IMR-90 (cell line): ENCODE results near the gene CTNNA1. TPM values are rescaled to one million over a fixed set of nuclear protein-coding genes. Genes with fewer than 3 reads are reported as not detected.

Source experiments
- ATAC-seq: fragments of 200-7000 bp; cut with Tn5 transposase; 2 replicates; pipeline ENCODE4 v1.9.1; 2020; ENCODE audit warnings: low read depth, mild to moderate bottlenecking, moderate library complexity
- BruUV-seq: library from RNA; stranded (reverse); fragments of 400-500 nt; replicated peaks from 2 replicates; lab custom pipeline; 2021; lab: Mats Ljungman, UMichigan
- CTCF ChIA-PET: fragments of 300-600 bp; formaldehyde crosslinking; extraction: SDS; loops from one replicate; lab custom pipeline; 2021; ENCODE audit warnings: antibody characterized with exemption; lab: Yijun Ruan, JAX
- POLR2A ChIA-PET: fragments of 300-600 bp; sonication (Branson Sonifier 250); formaldehyde crosslinking; loops from one replicate; lab custom pipeline; 2022; ENCODE audit warnings: antibody characterized with exemption; ENCODE audit not compliant: unreplicated experiment; lab: Charles Lee
- DNase-seq: peaks from one replicate; pipeline ENCODE4 v3.0.0; 2013
- H2AFZ ChIP-seq: replicated peaks from 2 replicates; pipeline ENCODE3; 2013; ENCODE audit warnings: low read length, mild to moderate bottlenecking; ENCODE audit not compliant: poor library complexity
- H2AK5ac ChIP-seq: 2 replicates; pipeline ENCODE4 v1.6.1; 2013; ENCODE audit warnings: low read depth, low read length, inconsistent platforms
- H2AK9ac ChIP-seq: replicated peaks from 2 replicates; pipeline ENCODE3; 2013; ENCODE audit warnings: mild to moderate bottlenecking, low read depth, low read length, moderate library complexity; ENCODE audit not compliant: poor library complexity
- H2BK120ac ChIP-seq: 2 replicates; pipeline ENCODE4 v1.6.1; 2013; ENCODE audit warnings: low read depth, low read length, inconsistent platforms
- H2BK15ac ChIP-seq: 3 replicates; pipeline ENCODE4 v1.6.1; 2013; ENCODE audit warnings: low read depth, low read length, inconsistent platforms
- H2BK20ac ChIP-seq: 2 replicates; pipeline ENCODE4 v1.6.1; 2013; ENCODE audit warnings: low read depth, mild to moderate bottlenecking, inconsistent platforms, low read length, moderate library complexity
- H2BK5ac ChIP-seq: 2 replicates; pipeline ENCODE4 v1.6.1; 2013; ENCODE audit warnings: mild to moderate bottlenecking, low read depth, low read length, inconsistent platforms; ENCODE audit not compliant: poor library complexity, severe bottlenecking
- H3K14ac ChIP-seq: replicated peaks from 2 replicates; pipeline ENCODE4 v1.6.1; 2013; ENCODE audit warnings: low read depth, low read length, inconsistent platforms
- H3K18ac ChIP-seq: 2 replicates; pipeline ENCODE4 v1.6.1; 2013; ENCODE audit warnings: low read depth, low read length, control low read depth
- H3K23ac ChIP-seq: 2 replicates; pipeline ENCODE4 v1.6.1; 2013; ENCODE audit warnings: low read depth, low read length, inconsistent platforms
- H3K27ac ChIP-seq: 2 replicates; pipeline ENCODE4 v1.5.1; 2013; ENCODE audit warnings: mild to moderate bottlenecking, control low read depth, low read length; ENCODE audit not compliant: insufficient read depth
- H3K27me3 ChIP-seq: 2 replicates; pipeline ENCODE4 v1.6.1; 2013; ENCODE audit warnings: low read length; ENCODE audit not compliant: control insufficient read depth, insufficient read depth
- H3K36me3 ChIP-seq: 2 replicates; pipeline ENCODE4 v1.6.1; 2013; ENCODE audit warnings: low read length, mixed read lengths; ENCODE audit not compliant: control insufficient read depth, insufficient read depth
- H3K4ac ChIP-seq: 2 replicates; pipeline ENCODE4 v1.6.1; 2013; ENCODE audit warnings: low read depth, low read length, inconsistent platforms
- H3K4me1 ChIP-seq: 2 replicates; pipeline ENCODE4 v1.6.1; 2013; ENCODE audit warnings: low read length, mixed read lengths; ENCODE audit not compliant: control insufficient read depth, insufficient read depth
- H3K4me2 ChIP-seq: 2 replicates; pipeline ENCODE4 v1.6.1; 2013; ENCODE audit warnings: low read depth, mild to moderate bottlenecking, control low read depth, low read length, moderate library complexity
- H3K4me3 ChIP-seq: 2 replicates; pipeline ENCODE4 v1.5.1; 2013; ENCODE audit warnings: low read depth, mild to moderate bottlenecking, control low read depth, low read length, moderate library complexity; ENCODE audit not compliant: insufficient read depth
- H3K56ac ChIP-seq: 2 replicates; pipeline ENCODE4 v1.6.1; 2013; ENCODE audit warnings: low read length, inconsistent platforms; ENCODE audit not compliant: insufficient read depth; ENCODE audit errors: extremely low read depth
- H3K79me1 ChIP-seq, 2 experiments: 2 replicates each; pipeline ENCODE4 v1.6.1; 2013; ENCODE audit warnings: low read length in 2 of 2, inconsistent platforms in 1 of 2, low read depth in 1 of 2
- H3K9ac ChIP-seq: 2 replicates; pipeline ENCODE4 v1.6.1; 2013; ENCODE audit warnings: low read depth, low read length, control low read depth
- H3K9me1 ChIP-seq: 2 replicates; pipeline ENCODE4 v1.6.1; 2013; ENCODE audit warnings: low read length, inconsistent platforms; ENCODE audit not compliant: insufficient read depth
- H3K9me3 ChIP-seq: 2 replicates; pipeline ENCODE4 v1.6.1; 2013; ENCODE audit warnings: low read length; ENCODE audit not compliant: control insufficient read depth, insufficient read depth
- H4K20me1 ChIP-seq: 2 replicates; pipeline ENCODE4 v1.6.1; 2013; ENCODE audit warnings: low read length, inconsistent platforms; ENCODE audit not compliant: insufficient read depth
- H4K5ac ChIP-seq: 2 replicates; pipeline ENCODE4 v1.6.1; 2013; ENCODE audit warnings: mild to moderate bottlenecking, low read depth, low read length, control low read depth
- H4K8ac ChIP-seq, 2 experiments: 2 replicates each; pipeline ENCODE4 v1.6.1; 2013; ENCODE audit warnings: low read depth in 2 of 2, low read length in 2 of 2, control low read depth in 1 of 2, inconsistent platforms in 1 of 2
- H4K91ac ChIP-seq: 2 replicates; pipeline ENCODE4 v1.6.1; 2013; ENCODE audit warnings: low read depth, low read length, inconsistent platforms; ENCODE audit not compliant: insufficient read depth
- BHLHE40 ChIP-seq: fragments of 150-350 bp; IDR thresholded peaks from 2 replicates; pipeline ENCODE4 v1.6.1; 2016; ENCODE audit warnings: mild to moderate bottlenecking, low read depth, low read length
- CHD1 ChIP-seq: IDR thresholded peaks from 2 replicates; pipeline ENCODE4 v1.6.1; 2012; ENCODE audit warnings: low read depth, low read length, improper control_type of control experiment
- CTCF ChIP-seq: conservative IDR thresholded peaks from 2 replicates; pipeline ENCODE4 v1.5.1; 2012; ENCODE audit warnings: mild to moderate bottlenecking, low read depth, low read length, improper control_type of control experiment
- ELK1 ChIP-seq: fragments of 150-350 bp; IDR thresholded peaks from 2 replicates; pipeline ENCODE4 v1.6.1; 2016; ENCODE audit warnings: low read depth, mild to moderate bottlenecking, low read length, moderate library complexity, borderline replicate concordance
- FOS ChIP-seq: fragments of 150-350 bp; IDR thresholded peaks from 2 replicates; pipeline ENCODE4 v1.6.1; 2016; ENCODE audit warnings: low read depth, low read length
- MAFK ChIP-seq: IDR thresholded peaks from 2 replicates; pipeline ENCODE4 v1.6.1; 2012; ENCODE audit warnings: low read depth, low read length, improper control_type of control experiment
- MAZ ChIP-seq: IDR thresholded peaks from 2 replicates; pipeline ENCODE4 v1.6.1; 2012; ENCODE audit warnings: low read depth, mild to moderate bottlenecking, low read length, improper control_type of control experiment, moderate library complexity, borderline replicate concordance
- MXI1 ChIP-seq: IDR thresholded peaks from 2 replicates; pipeline ENCODE4 v1.6.1; 2012; ENCODE audit warnings: low read depth, mild to moderate bottlenecking, low read length, moderate library complexity, borderline replicate concordance
- NFE2L2 ChIP-seq: fragments of 150-350 bp; IDR thresholded peaks from 2 replicates; pipeline ENCODE4 v1.6.1; 2016; ENCODE audit warnings: low read depth, mild to moderate bottlenecking, low read length
- POLR2A ChIP-seq: IDR thresholded peaks from 2 replicates; pipeline ENCODE4 v1.6.1; 2012; ENCODE audit warnings: mild to moderate bottlenecking, low read depth, low read length
- RAD21 ChIP-seq: IDR thresholded peaks from 2 replicates; pipeline ENCODE4 v1.6.1; 2012; ENCODE audit warnings: low read length, improper control_type of control experiment
- RCOR1 ChIP-seq: IDR thresholded peaks from 2 replicates; pipeline ENCODE4 v1.6.1; 2012; ENCODE audit warnings: mild to moderate bottlenecking, low read length, improper control_type of control experiment; ENCODE audit not compliant: insufficient replicate concordance
- RFX5 ChIP-seq: IDR thresholded peaks from 2 replicates; pipeline ENCODE4 v1.8.0; 2012; ENCODE audit warnings: low read depth, mild to moderate bottlenecking, low read length, moderate library complexity
- SMC3 ChIP-seq: fragments of 150-350 bp; IDR thresholded peaks from 2 replicates; pipeline ENCODE4 v1.6.1; 2016; ENCODE audit warnings: low read depth, mild to moderate bottlenecking, antibody characterized with exemption, low read length, moderate library complexity
- USF2 ChIP-seq: fragments of 150-350 bp; IDR thresholded peaks from 2 replicates; pipeline ENCODE4 v1.6.1; 2017; ENCODE audit warnings: mild to moderate bottlenecking, antibody characterized with exemption, low read length, low read depth
- WGBS, 2 experiments: methylation state at CpG; one replicate each; pipeline versions ENCODE4 v1.1.5 to v1.1.7; 2013; ENCODE audit warnings: missing lambda C conversion rate in 2 of 2; ENCODE audit not compliant: insufficient read length in 1 of 2; ENCODE audit errors: extremely low coverage in 2 of 2; 5-methylcytosine and 5-hydroxymethylcytosine counted together
- dilution Hi-C: fragments of 300-500 bp; cut with HindIII; formaldehyde crosslinking; loops from one replicate; pipeline ENCODE4 v1.14.3; 2018; ENCODE audit warnings: low sequenced_read_pairs; ENCODE audit not compliant: unreplicated experiment
- in situ Hi-C: fragments of 300-500 bp; cut with MboI; formaldehyde crosslinking; loops from 3 replicates; pipeline ENCODE4 v1.14.3; 2019; ENCODE audit warnings: low sequenced_read_pairs, inconsistent platforms, mixed read lengths
- intact Hi-C: fragments of 100-400 bp; cut with micrococcal nuclease; formaldehyde crosslinking; loops from 2 replicates; pipeline ENCODE4 v1.10.0; 2022
- polyA plus RNA-seq, 3 experiments: library from polyadenylated mRNA; depleted of rRNA; stranded (reverse); fragments of >200 nt; gene quantifications; 2 replicates each; pipeline ENCODE4 v1.2.3, GENCODE V29; 2012; ENCODE audit warnings: low replicate concordance in 1 of 3
- total RNA-seq: library from RNA; depleted of rRNA; stranded (reverse); fragments of >200 nt; gene quantifications from 2 replicates; pipeline ENCODE4 v1.2.3, GENCODE V29; 2012

Gene CTNNA1
- total and polyA plus RNA-seq, 2 of the 4 experiments (the other 2 are of a cell fraction): 220 to 471 TPM

- in situ Hi-C loops (no loop called here), intact Hi-C loops (no loop called here), dilution Hi-C loops (no loop called here)
- no CpG with 5 or more reads among the region's 3 CpGs for WGBS, 2 experiments
- Histone ChIP-seq H3K4me1 (no peaks in the 10 kb centered on the region; the same call in 1 of the 2 replicates), H3K18ac (no peak overlapping the region), H2BK5ac (no peak overlapping the region), H4K91ac (no peak overlapping the region), H2AK9ac (no peak overlapping the region), H4K5ac (no peak overlapping the region), H2AK5ac (no peak overlapping the region), H3K23ac (no peak overlapping the region), H3K56ac (no peak overlapping the region), H3K9me3 (peaks cover 2% of the 10 kb centered on the region), H3K4ac (no peak overlapping the region), H3K4me2 (no peak overlapping the region), H2BK20ac (no peak overlapping the region), H3K27me3 (no peaks in the 10 kb centered on the region), H4K20me1 (peaks cover 3% of the 10 kb centered on the region; the same call in 1 of the 2 replicates), H3K14ac (no peak overlapping the region), H3K27ac (no peak overlapping the region), H3K9ac (no peak overlapping the region), H3K79me1 (peaks cover 22 to 56% of the 10 kb centered on the region in 2 experiments), H4K8ac (no peak overlapping the region), H2AFZ (no peak overlapping the region), H3K36me3 (peaks cover 25% of the 10 kb centered on the region), H3K4me3 (no peak overlapping the region), H2BK15ac (no peak overlapping the region), H3K9me1 (no peaks in the 10 kb centered on the region), H2BK120ac (no peak overlapping the region)
- ATAC-seq (no peak), DNase-seq (no peak)
- POLR2A ChIA-PET: no interaction called here
- CTCF ChIA-PET: no interaction called here
- BruUV-seq: no TSS peak
- no peak for TF ChIP-seq MAFK
- no peak for TF ChIP-seq RFX5
- no peak for TF ChIP-seq CHD1
- TF ChIP-seq NFE2L2: no peak
- TF ChIP-seq POLR2A: no peak
- TF ChIP-seq FOS: no peak
- TF ChIP-seq ELK1: no peak
- TF ChIP-seq RCOR1: no peak
- no peak for TF ChIP-seq RAD21
- no peak for TF ChIP-seq CTCF
- TF ChIP-seq MXI1: no peak
- no peak for TF ChIP-seq MAZ
- no peak for TF ChIP-seq SMC3
- TF ChIP-seq USF2: no peak
- no peak for TF ChIP-seq BHLHE40
Measured at GRCh38 chr5:138913773-138914172, 160.5 kb downstream of the CTNNA1 start.
